Measurements from ENCODE around the gene DAAM2.

- TF ChIP-seq CTCF (IDR thresholded peaks at IDR 0.05) (no peak), POLR2A (IDR thresholded peaks at IDR 0.05) (no peak)
These were observed 48.6 kb downstream of the DAAM2 start for GRCh38 chr6:39840781-39841180.
